Retinal pigment epithelial cell (primary cell): ENCODE data around the gene TBC1D30.
A peak's percentile ranks its signal among the peaks of the same experiment; 100 is the strongest.

Experiments
- DNase-seq: peaks from one replicate; pipeline ENCODE4 v3.0.0-alpha.2; 2010; ENCODE audit warnings: low read depth
- H3K4me3 ChIP-seq: 2 replicates; pipeline ENCODE4 v1.5.1; 2011; ENCODE audit warnings: mild to moderate bottlenecking, low read length, control low read depth, moderate library complexity
- TF ChIP-seq, protein P1 (sequence below): conservative IDR thresholded peaks from 2 replicates; pipeline ENCODE4 v1.5.1; 2011; ENCODE audit warnings: low read depth, low read length, control low read depth, inconsistent platforms

The TBC1D30 gene

DNA sequence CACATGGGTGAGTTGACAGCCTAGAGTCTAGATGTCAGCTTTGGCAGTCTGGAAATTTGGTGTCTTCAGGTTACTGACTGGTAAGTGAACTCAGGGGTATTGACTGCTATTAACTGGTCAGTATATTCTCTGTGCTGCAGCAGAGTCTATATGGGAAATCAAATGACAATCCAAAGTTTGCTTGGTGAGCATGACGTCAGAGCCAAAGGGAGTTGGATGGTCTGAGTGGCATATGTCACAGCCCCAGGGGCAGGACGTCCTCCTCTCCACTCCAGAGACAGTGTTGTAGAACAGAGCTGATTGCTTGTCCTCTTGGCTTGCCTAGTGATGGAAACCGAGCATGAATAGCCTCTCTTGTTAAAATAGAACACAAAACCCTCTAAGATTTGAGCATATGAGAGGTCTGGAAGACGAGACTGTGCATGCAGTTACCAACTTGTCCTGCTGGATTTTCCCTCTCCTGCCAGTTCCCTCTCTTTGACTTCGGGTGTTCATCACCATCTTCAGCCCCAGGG is 3.3 kb upstream of the TBC1D30 start:
- no peak for DNase-seq
- TF ChIP-seq, protein P1, sequence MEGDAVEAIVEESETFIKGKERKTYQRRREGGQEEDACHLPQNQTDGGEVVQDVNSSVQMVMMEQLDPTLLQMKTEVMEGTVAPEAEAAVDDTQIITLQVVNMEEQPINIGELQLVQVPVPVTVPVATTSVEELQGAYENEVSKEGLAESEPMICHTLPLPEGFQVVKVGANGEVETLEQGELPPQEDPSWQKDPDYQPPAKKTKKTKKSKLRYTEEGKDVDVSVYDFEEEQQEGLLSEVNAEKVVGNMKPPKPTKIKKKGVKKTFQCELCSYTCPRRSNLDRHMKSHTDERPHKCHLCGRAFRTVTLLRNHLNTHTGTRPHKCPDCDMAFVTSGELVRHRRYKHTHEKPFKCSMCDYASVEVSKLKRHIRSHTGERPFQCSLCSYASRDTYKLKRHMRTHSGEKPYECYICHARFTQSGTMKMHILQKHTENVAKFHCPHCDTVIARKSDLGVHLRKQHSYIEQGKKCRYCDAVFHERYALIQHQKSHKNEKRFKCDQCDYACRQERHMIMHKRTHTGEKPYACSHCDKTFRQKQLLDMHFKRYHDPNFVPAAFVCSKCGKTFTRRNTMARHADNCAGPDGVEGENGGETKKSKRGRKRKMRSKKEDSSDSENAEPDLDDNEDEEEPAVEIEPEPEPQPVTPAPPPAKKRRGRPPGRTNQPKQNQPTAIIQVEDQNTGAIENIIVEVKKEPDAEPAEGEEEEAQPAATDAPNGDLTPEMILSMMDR, result no peak
- H3K4me3 ChIP-seq, result no peak overlapping the region

DNA sequence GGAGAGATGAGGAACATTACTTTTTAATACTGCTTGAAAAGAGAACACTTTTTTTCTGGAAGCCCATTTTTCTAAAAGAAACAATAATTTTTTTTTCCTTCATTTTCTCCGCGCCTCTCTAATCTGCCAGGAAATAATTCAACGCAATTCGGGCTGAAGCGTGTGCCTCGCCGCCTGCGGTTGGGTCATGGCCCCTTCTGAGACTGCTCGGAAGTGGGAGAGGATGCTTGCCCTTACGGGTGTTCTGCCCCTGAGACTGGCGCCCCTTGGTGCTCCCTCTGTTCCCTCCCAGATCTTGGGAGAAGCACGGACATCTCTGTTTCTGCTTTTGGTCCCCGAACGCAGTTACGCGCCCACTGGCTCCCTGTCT is 332 bp upstream of the TBC1D30 start:
- TF ChIP-seq, protein P1, result no peak
- DNase-seq, result no peak
- peak overlapping the region; percentile 58 for H3K4me3 ChIP-seq

DNA sequence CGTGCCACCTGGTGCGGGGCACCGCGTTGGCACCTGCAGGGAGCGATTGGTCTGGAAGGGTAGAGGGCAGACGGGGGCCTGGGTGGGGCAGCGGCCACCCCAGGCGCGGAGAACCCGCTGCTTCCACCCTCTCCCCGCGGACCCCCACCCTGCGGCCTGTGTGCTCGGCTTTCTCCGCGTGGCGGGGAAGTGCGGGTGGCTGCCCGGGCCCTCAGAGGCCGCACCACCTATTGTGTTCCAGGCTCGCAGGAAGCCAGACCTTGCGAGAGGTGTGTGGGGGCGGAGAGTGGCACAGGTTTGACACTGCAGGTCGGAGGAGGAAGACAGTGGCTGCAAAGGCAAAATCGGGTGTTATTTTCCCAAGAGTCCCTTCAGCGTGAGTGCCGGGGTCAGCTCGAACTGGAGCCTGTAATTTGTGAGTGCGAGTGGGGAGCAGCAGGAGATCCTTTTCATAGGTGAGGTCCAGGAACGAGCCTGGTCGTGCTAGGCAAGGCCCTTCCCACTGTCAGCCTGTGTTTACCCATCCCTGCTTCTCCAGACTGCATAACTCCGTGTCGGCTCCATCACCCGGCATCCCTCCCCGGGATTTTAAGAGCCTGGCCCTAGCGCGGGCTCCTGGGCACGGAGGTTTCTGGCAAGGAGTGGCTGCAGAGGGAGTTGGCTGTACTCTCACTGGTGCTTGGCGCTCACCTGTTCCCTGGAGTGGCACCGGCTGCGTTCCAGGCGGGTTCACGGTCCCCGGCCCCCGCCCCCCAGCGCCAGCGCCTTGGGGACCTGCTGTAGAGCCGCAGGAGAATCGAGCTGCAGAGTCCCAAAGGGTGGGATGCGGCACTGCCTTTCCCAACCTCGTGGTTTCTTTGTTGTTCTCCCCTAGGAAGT is 935 bp downstream of the TBC1D30 start:
- TF ChIP-seq, protein P1, result no peak
- H3K4me3 ChIP-seq, result peak overlapping the region; percentile 58
- DNase-seq, result no peak

DNA sequence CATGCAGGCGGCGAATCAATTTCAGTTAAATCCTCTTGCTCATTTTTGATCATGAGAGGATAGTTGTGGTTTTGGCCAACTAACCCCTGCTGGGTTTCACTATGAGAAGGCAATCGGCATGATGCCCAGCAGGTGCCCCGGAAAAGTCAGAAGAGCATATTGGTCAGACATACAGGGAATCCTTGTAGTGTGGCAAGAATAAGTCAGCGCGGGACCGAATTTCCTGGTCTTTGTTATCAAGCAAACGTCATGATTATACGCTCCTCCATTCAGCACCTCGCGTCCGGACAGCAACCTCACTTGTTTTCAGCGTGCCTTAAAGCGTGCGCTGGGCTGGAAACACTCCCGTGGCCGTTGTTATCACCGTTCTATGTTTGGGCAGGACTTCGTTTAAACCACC is 1.8 kb downstream of the TBC1D30 start:
- DNase-seq, result no peak
- TF ChIP-seq, protein P1, result no peak
- H3K4me3 ChIP-seq, result no peak overlapping the region

DNA sequence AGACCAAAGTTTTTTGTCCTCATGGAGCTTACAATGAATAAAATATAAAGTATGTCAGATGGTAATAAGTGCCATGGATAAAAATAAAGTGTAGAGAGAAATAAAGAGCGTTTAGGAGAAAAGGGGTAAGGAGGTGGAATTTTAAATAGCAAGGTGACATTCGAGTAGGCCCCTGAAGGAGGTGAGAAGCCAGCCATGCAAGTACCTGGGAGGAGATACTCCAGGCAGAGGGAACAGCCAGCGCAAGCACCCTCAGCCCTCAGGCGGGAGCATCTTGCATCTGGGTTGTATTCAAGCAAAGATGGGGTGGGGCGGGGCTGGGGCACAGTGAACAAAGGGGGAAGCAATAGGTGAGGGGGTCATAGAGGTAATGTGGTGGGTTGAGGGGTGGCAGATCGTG is 4.3 kb downstream of the TBC1D30 start:
- H3K4me3 ChIP-seq, result no peak overlapping the region
- TF ChIP-seq, protein P1, result no peak
- DNase-seq, result no peak

DNA sequence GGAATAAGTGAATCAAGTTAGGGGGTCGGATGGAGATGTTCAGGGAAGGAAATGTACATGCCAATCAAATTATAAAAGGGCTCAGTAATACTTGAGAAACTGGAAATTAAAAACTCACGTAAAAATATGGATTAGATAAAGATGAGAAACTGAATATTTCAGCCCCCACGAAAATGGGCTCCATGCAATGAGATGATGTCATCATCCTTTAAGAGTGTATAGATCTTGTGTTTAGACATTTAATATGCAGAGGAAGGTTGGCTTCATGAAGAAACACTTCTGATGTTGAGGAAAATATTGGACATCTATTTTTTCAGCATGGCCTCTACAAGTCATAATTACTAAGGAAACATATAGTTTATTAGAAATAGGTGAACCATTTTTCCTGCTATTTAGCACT is 9.5 kb downstream of the TBC1D30 start:
- TF ChIP-seq, protein P1, result no peak
- H3K4me3 ChIP-seq, result no peak overlapping the region
- no peak for DNase-seq

DNA sequence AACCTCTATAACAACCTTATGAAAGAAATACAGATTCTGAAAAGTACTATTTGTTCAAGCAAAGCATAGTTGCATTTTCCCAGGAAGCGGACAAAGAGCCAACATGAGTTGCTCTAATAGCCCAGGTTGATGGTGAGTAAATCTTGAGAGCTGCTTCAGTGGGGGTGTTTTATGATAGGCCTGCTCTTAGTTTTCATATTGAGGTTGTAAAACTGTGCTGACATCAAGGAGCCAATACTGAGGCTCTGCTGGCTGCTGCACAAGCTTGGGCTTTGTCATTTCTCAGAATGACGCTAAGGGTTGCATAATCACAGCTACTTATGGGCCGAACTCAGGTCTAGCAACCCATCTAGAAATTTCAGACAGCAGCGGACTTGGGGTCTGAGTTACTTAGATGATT is 11.5 kb downstream of the TBC1D30 start:
- no peak overlapping the region for H3K4me3 ChIP-seq
- TF ChIP-seq, protein P1, result no peak
- DNase-seq, result no peak
